PC-9 (cell line): Measurements from ENCODE around the gene TLE5. TPM values are rescaled to one million over a fixed set of nuclear protein-coding genes. Genes with fewer than 3 reads are reported as not detected.

Experiments used
- BruUV-seq: library from RNA; stranded (reverse); fragments of 400-500 nt; replicated peaks from 2 replicates; lab custom pipeline; 2021; lab: Mats Ljungman, UMichigan
- CTCF ChIA-PET: fragments of 300-600 bp; sonication (Branson Sonifier 250); formaldehyde crosslinking; loops from one replicate; lab custom pipeline; 2022; ENCODE audit warnings: antibody characterized with exemption; lab: Charles Lee
- POLR2A ChIA-PET: fragments of 300-600 bp; sonication (Branson Sonifier 250); formaldehyde crosslinking; loops from one replicate; lab custom pipeline; 2022; ENCODE audit warnings: antibody characterized with exemption; ENCODE audit not compliant: unreplicated experiment; lab: Charles Lee
- DNase-seq, 2 experiments: peaks; one replicate each; pipeline versions ENCODE4 v3.0.0 to v3.0.0-alpha.2; 2015 to 2022; ENCODE audit warnings: mixed read lengths in 1 of 2
- H2AFZ ChIP-seq: fragments of 200-600 bp; sonication (generic); 2 replicates; pipeline ENCODE4 v1.8.1; 2017; ENCODE audit warnings: antibody characterized with exemption
- H3F3A ChIP-seq: fragments of 200-600 bp; sonication (generic); 2 replicates; pipeline ENCODE4 v1.8.1; 2017; ENCODE audit warnings: antibody characterized with exemption, mild to moderate bottlenecking, low read depth; ENCODE audit not compliant: insufficient read depth
- H3K27ac ChIP-seq: fragments of 200-600 bp; sonication (generic); 2 replicates; pipeline ENCODE4 v1.6.1; 2016; ENCODE audit warnings: mixed run types
- H3K27me3 ChIP-seq: fragments of 200-600 bp; sonication (generic); 2 replicates; pipeline ENCODE4 v1.6.1; 2016; ENCODE audit warnings: low read depth, mixed run types; ENCODE audit not compliant: insufficient read depth
- H3K36me3 ChIP-seq: fragments of 200-600 bp; sonication (generic); 2 replicates; pipeline ENCODE4 v1.6.1; 2016; ENCODE audit warnings: low read depth, mixed run types
- H3K4me1 ChIP-seq: fragments of 200-600 bp; sonication (generic); replicated peaks from 2 replicates; pipeline ENCODE4 v1.6.1; 2016; ENCODE audit warnings: mixed run types; ENCODE audit not compliant: insufficient read depth
- H3K4me2 ChIP-seq: fragments of 200-600 bp; sonication (generic); 2 replicates; pipeline ENCODE4 v1.6.1; 2017; ENCODE audit warnings: mixed run types
- H3K4me3 ChIP-seq: fragments of 200-600 bp; sonication (generic); 2 replicates; pipeline ENCODE4 v1.6.1; 2016; ENCODE audit warnings: mixed run types
- H3K79me2 ChIP-seq: fragments of 200-600 bp; sonication (generic); 2 replicates; pipeline ENCODE4 v1.6.1; 2017; ENCODE audit warnings: low read depth, mixed run types
- H3K9me2 ChIP-seq: fragments of 200-600 bp; sonication (generic); 2 replicates; pipeline ENCODE4 v1.8.1; 2017; ENCODE audit warnings: mild to moderate bottlenecking; ENCODE audit not compliant: insufficient read depth
- H3K9me3 ChIP-seq: fragments of 200-600 bp; sonication (generic); 2 replicates; pipeline ENCODE4 v1.8.1; 2016; ENCODE audit warnings: low read depth; ENCODE audit not compliant: insufficient read depth
- H4K20me1 ChIP-seq: fragments of 200-600 bp; sonication (generic); 2 replicates; pipeline ENCODE4 v1.8.1; 2017; ENCODE audit not compliant: insufficient read depth
- CTCF ChIP-seq: fragments of 200-600 bp; sonication (generic); conservative IDR thresholded peaks from 2 replicates; pipeline ENCODE4 v1.6.1; 2017; ENCODE audit warnings: mixed run types, antibody characterized with exemption, mild to moderate bottlenecking, moderate library complexity
- EZH2 ChIP-seq: fragments of 200-600 bp; sonication (generic); IDR thresholded peaks from 2 replicates; pipeline ENCODE4 v1.8.0; 2017; ENCODE audit warnings: antibody characterized with exemption, low read depth
- intact Hi-C: fragments of 100-400 bp; cut with micrococcal nuclease; formaldehyde crosslinking; loops from one replicate; pipeline ENCODE4 v1.10.0; 2022; ENCODE audit not compliant: unreplicated experiment
- total RNA-seq: library from RNA; stranded (reverse); gene quantifications from 2 replicates; pipeline ENCODE4 v1.2.3, GENCODE V29; 2021

The TLE5 gene
- total RNA-seq, 1 experiment from 2014 or later, result 217 TPM

- DNase-seq, result no peak
- H3K9me2 ChIP-seq, result no peaks in the 10 kb centered on the region
- no peak overlapping the region for H2AFZ ChIP-seq
- ChIA-PET POLR2A (no interaction called here), CTCF (no interaction called here)
- H3F3A ChIP-seq, result no peaks in the 10 kb centered on the region
- no TSS peak for BruUV-seq
- H3K27me3 ChIP-seq, result no peaks in the 10 kb centered on the region
- no peaks in the 10 kb centered on the region for H3K9me3 ChIP-seq
- no peaks in the 10 kb centered on the region for H3K4me1 ChIP-seq
- intact Hi-C loops, result no loop called here
- no peak overlapping the region for H3K4me3 ChIP-seq
- H3K27ac ChIP-seq, result no peak overlapping the region
- H3K79me2 ChIP-seq, result peaks cover 65% of the 10 kb centered on the region
- H3K36me3 ChIP-seq, result no peaks in the 10 kb centered on the region
- TF ChIP-seq CTCF (no peak), EZH2 (no peak)
- H3K4me2 ChIP-seq, result no peak overlapping the region
- peaks cover 17% of the 10 kb centered on the region for H4K20me1 ChIP-seq
These were observed 36.4 kb upstream of the TLE5 start for GRCh38 chr19:3098515-3099346.

- POLR2A ChIA-PET, result no interaction called here
- no TSS peak for BruUV-seq
These were observed 35.8 kb upstream of the TLE5 start for GRCh38 chr19:3098141-3098514.

GRCh38 chr19:3097442-3097871 is 35.2 kb upstream of the TLE5 start:
- no peaks in the 10 kb centered on the region for H3K4me1 ChIP-seq
- no TSS peak for BruUV-seq
- no peak for DNase-seq
- H3K36me3 ChIP-seq, result no peaks in the 10 kb centered on the region
- no peak overlapping the region for H3K27ac ChIP-seq
- POLR2A ChIA-PET, result no interaction called here
- CTCF ChIA-PET, result interaction anchor here (0.7 kb wide), 1 partner anchor 45 kb away, joined by 6 read pairs; no protein-coding TSS in a partner anchor
- TF ChIP-seq CTCF (no peak), EZH2 (no peak)
- intact Hi-C loops, result no loop called here
- no peak overlapping the region for H3K4me3 ChIP-seq
- peaks cover 17% of the 10 kb centered on the region for H4K20me1 ChIP-seq
- H3K79me2 ChIP-seq, result peaks cover 61% of the 10 kb centered on the region
- no peaks in the 10 kb centered on the region for H3F3A ChIP-seq
- no peaks in the 10 kb centered on the region for H3K9me3 ChIP-seq
- no peak overlapping the region for H3K4me2 ChIP-seq
- H3K27me3 ChIP-seq, result no peaks in the 10 kb centered on the region
- no peaks in the 10 kb centered on the region for H3K9me2 ChIP-seq
- no peak overlapping the region for H2AFZ ChIP-seq

More at GRCh38 chr19:3098141-3098514, 35.8 kb upstream of the TLE5 start:
- no peak overlapping the region for H3K4me3 ChIP-seq
- intact Hi-C loops, result no loop called here
- H3K27ac ChIP-seq, result no peak overlapping the region
- CTCF ChIA-PET, result interaction anchor here (0.7 kb wide), 1 partner anchor 44 kb away, joined by 6 read pairs; no protein-coding TSS in a partner anchor
- H3K36me3 ChIP-seq, result no peaks in the 10 kb centered on the region
- no peaks in the 10 kb centered on the region for H3K4me1 ChIP-seq
- H3K9me3 ChIP-seq, result no peaks in the 10 kb centered on the region
- peaks cover 65% of the 10 kb centered on the region for H3K79me2 ChIP-seq
- no peaks in the 10 kb centered on the region for H3K27me3 ChIP-seq
- no peak for DNase-seq
- no peak overlapping the region for H2AFZ ChIP-seq
- TF ChIP-seq CTCF (no peak), EZH2 (no peak)
- peaks cover 17% of the 10 kb centered on the region for H4K20me1 ChIP-seq
- no peak overlapping the region for H3K4me2 ChIP-seq
- H3F3A ChIP-seq, result no peaks in the 10 kb centered on the region
- H3K9me2 ChIP-seq, result no peaks in the 10 kb centered on the region
